GM19240 (cell line): ENCODE measurements around the gene GFRA1.

Experiments used
- DNase-seq: peaks from one replicate; pipeline ENCODE4 v3.0.0; 2011; ENCODE audit warnings: low spot score; ENCODE audit not compliant: insufficient read length

GFRA1 gene

DNA sequence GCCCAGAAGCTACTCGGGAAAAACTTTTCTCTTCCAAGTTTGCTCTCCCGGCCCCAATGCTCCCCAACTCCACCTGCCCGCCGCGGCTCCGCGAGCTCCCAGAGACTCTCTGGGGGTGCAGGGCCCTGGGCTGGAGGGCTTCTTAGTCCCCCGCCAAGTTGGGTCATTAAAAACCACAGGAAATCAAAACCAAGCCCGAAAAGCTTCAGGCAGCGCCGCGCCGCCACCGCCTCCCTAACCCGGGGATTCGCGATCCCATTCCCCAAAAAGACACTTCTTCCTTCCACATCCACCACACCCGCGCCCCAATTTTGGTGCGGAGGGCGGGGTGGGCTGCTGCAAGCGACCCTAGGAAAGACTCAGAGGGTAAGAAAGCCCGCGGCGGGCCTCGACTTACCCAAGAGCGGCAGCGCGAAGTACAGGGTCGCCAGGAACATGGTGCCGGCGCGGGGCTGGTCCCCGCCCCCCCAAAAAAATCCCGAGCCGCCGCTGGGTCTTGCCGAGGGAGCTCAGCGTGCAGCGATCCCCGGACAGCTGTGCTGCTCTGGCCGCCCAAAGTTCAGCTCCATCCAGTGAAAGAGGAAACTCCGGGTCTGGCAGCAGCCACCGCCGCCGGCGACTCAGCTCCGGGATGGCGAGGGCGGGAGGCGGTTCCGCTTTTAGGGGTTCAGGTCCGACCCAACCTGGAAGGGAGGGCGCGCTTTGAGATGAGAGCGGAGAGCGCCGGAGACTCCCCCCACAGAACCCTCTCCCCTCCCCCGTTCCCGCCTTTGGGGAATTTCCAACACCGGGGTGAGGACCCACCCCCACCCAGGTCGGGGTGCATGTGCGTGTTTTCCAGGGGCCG is 1.2 kb downstream of the GFRA1 start:
- no peak for DNase-seq

DNA sequence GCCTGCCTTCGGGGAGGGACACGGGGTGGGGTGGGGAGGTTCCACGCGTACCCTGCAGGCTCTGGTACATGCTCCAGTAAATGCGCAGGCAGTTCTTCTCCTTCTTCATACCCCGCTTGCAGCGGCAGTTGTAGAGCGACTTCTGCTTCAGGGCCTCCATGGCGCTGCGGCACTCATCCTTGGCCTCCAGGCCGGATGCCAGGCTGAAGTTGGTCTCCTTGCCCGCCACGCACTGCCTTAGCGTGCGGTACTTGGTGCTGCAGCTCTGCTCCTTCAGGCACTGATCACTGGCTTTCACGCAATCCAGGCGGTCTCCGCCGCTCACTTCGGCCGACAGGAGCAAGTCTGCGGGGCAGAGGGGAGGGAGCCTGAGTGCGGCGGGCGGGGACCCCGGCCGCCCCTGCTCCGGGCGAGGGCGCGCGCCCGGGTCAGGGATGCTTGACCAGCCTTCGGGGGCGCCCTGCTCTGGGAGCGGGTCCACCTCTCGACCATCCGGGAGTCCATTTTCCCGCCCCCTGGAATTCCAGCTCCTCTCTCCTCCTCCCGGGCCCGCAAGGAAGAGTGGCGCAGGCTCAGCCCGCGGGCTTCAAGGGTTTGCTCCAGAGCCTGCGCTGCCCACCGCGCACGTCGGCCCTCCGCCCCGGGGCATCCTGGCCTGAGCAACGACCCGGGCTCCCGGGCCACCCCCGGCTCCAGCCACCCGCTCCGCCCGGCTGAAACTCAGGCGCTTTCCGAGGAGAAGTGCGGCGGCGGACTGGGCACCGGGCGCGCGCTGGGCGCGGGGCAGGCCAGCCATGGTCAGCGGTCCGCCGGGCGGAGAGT is 2.0 kb downstream of the GFRA1 start:
- no peak for DNase-seq

GRCh38 chr10:116270126-116270770 is 2.8 kb downstream of the GFRA1 start:
- no peak for DNase-seq

GRCh38 chr10:116269619-116270018 is 3.4 kb downstream of the GFRA1 start:
- DNase-seq, result no peak

GRCh38 chr10:116268976-116269375 is 4.0 kb downstream of the GFRA1 start:
- DNase-seq, result no peak

GRCh38 chr10:116265686-116266085 is 7.3 kb downstream of the GFRA1 start:
- DNase-seq, result no peak

- DNase-seq, result no peak
Observed at GRCh38 chr10:116263870-116264655, 8.9 kb downstream of the GFRA1 start.

DNA sequence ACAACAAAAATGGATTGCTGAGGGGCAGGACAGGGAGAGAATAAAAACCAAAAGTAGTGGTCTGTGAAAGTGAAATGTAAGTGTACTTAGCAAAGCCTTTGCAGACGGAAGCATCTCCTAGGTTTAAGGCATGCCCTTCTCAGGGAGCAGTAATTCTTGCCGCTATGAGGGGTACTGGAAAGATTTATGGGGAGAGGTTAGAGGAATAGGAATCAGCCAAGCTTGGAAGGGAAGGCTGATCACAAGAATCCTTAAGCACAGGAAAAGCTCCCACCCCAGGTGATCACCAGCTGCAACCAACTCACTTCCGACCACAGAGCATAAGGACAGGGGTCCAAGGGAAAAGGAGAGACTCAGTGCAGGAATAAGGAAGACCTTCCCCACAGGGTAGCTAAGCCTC is 10.3 kb downstream of the GFRA1 start:
- DNase-seq, result no peak

- DNase-seq, result no peak
Observed at GRCh38 chr10:116260599-116260998, 12.4 kb downstream of the GFRA1 start.

DNA sequence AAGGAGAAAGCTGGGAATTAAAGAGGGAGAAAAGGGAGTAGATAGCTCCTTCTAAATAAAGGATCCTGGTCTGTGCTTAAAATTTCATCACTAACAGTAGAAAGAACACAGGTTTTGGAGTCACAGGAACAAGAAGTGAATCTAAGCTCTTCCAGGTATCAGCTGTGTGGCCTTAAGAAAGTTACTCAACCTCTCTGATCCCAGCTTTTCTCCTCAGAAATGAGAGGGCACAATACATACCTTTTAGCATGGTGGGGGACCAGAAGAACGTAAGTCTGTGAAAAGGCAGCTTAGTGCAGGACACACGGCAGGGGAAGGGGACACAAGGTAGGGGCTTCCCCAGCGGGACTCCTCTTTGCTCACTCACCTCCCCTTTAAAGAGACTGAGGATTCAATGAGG is 13.4 kb downstream of the GFRA1 start:
- DNase-seq, result no peak

DNA sequence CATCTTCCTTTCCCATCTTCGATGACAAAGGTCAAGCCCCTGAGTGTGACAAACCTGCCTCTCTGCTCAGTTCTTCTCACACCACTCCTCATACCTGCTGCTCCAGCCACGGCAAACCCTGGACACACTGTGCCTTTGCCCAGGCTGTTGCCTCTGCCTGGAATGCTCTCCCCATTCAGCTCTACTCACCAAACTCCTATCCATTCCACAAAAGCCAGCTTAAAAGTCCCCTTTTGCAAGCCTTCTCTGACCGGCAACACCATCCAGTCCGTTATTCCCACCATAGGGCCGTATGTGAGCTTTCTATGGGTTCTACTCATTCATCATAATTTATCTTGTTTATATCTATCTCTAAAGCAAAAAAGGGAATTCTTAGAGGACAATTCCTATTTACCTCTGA is 15.2 kb downstream of the GFRA1 start:
- DNase-seq, result no peak

- no peak for DNase-seq
Observed at GRCh38 chr10:116256752-116257259, 16.2 kb downstream of the GFRA1 start.

DNA sequence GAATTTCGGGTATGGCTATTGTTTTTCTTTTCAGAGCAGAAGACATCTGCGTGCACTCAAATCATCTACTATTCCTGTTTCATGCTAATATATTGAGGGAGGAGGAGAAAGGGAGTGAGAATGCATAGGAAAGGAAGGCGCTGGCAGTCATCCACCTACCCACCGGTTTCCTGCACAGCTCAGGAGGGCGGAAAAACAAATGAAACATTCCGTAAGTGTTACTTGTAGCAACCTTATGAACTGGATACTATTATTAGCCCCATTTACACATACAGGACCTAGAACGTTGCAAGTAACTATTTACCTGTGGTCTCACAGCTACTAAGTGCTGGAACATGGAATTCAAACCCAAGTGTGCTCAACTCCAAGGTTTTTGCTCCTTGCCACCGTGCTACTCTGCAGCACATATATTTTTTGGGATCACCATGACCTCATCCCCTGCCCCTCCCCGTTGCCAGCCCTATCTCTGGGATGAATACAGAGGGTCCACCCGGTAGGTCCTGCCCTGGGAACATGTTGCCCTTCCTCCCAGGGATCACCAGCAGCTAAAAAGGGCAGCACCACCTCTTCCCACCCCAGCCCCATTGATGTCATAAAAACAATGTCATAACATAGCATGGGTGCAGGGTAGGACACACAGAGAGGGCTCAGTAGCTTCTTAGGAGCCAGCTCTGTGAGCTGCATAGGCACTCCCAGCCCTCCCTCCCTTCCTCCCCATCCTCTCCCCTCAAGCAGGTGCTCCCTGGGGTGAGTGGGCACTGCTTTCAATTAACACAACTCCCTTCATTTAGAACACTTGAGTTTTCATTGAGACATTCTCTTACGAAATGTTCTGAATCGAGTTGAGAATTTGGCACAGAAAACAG is 16.9 kb downstream of the GFRA1 start:
- DNase-seq, result no peak

GRCh38 chr10:116254422-116255155 is 18.4 kb downstream of the GFRA1 start:
- no peak for DNase-seq

DNA sequence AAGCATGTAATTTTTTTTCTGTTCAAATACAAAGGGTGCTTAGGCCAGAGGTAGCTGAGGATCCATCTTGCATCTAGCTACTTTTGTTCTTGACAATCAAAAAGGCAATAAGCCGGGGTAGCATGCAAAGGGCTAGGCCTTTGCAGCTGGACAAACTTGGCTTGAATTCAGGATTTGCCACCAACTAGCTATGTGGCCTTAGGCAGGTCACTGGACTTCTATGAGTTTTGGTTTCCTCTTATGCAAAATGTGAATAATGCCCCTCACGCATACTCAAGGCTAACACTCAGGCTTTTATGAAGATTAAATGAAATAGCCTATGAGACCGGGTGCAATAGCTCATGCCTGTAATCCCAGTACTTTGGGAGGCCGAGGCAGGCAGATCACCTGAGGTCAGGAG is 19.3 kb downstream of the GFRA1 start:
- no peak for DNase-seq

DNA sequence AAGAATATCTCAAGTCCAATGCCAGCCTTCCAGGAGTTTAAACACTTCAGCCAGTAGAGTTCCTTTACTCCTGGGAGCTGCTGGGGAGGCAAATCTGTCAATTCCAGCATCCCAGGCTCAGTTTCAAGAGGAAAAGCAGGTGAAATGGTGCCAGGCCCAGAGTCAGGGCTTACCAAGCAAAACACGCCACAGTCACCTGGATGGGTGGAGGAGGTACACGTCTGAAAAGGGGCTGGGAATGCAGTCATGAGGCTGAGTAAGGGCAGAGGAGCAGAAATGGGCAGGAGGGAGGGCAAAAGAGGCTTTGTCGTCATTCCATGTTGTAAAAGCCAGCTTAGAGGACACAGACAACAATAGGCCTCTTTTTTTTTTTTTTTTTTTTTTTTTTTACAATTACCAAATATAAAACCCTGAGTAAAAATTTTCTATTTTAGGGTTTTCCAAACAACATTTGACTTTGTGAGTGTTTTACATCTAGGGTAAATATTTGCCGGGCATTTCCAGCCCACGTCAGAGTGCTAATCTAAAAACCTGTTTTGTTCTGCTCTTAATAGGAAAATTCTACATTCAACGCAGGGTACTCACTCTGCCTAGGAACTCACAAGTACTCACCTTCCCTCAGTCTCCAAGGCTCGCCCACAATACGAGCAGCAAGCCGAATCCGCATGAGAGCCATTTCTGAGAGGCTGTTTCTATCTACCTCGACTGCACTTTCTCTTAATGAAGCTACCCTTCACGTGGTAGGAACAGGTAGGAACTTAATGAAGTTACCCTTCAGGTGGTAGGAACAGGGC is 21.2 kb downstream of the GFRA1 start:
- no peak for DNase-seq

DNA sequence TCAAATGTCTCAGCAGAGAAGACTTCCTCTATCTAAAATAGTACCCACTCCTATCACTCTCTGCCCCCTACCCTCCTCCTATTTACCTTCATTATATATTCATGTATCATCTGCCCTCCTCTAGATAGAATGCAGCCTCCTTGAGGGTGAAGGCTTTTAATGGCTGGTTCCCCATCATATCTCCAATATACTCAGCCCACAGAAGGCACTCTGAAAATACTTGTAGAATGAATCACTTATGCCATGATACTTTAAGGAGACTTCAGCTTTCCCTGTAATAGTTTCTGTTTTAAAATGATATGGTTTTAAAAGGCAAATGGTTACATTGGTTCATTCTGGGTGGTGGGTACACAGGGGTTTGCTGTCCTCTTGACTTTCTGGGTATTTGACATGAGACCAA is 25.3 kb downstream of the GFRA1 start:
- no peak for DNase-seq

GRCh38 chr10:116246263-116246662 is 26.7 kb downstream of the GFRA1 start:
- no peak for DNase-seq

- no peak for DNase-seq
Observed at GRCh38 chr10:116245156-116245555, 27.9 kb downstream of the GFRA1 start.
